Keratinocyte (primary cell): ENCODE results near the gene SLC13A3. TPM values are rescaled to one million over a fixed set of nuclear protein-coding genes. Genes with fewer than 3 reads are reported as not detected.

Source experiments
- DNase-seq: peaks from one replicate; pipeline ENCODE4 v3.0.0-alpha.2; 2011; ENCODE audit warnings: low read depth, missing footprints, low spot score
- FAIRE-seq: peaks from 2 replicates; lab custom pipeline; 2011; peaks lifted over from hg19 to GRCh38; lab: Jason Lieb, UNC
- H2AFZ ChIP-seq: 2 replicates; pipeline ENCODE4 v1.6.0; 2012; ENCODE audit warnings: low read length, control low read depth, inconsistent platforms; ENCODE audit not compliant: control insufficient read depth
- H3K27ac ChIP-seq: 2 replicates; pipeline ENCODE4 v1.5.1; 2011; ENCODE audit warnings: low read length; ENCODE audit not compliant: control insufficient read depth, insufficient read depth
- H3K27me3 ChIP-seq: 3 replicates; pipeline ENCODE4 v1.6.0; 2011; ENCODE audit warnings: low read length; ENCODE audit not compliant: control insufficient read depth, insufficient read depth; ENCODE audit errors: extremely low read depth
- H3K36me3 ChIP-seq, 2 experiments: 2 replicates in 1 of 2; 3 replicates in 1 of 2; pipeline ENCODE4 v1.5.1; 2011; ENCODE audit warnings: low read length in 2 of 2, mild to moderate bottlenecking in 1 of 2; ENCODE audit not compliant: control insufficient read depth in 2 of 2, insufficient read depth in 2 of 2; ENCODE audit errors: extremely low read depth in 1 of 2
- H3K4me1 ChIP-seq: 3 replicates; pipeline ENCODE4 v1.5.1; 2011; ENCODE audit warnings: low read length; ENCODE audit not compliant: control insufficient read depth, insufficient read depth; ENCODE audit errors: extremely low read depth
- H3K4me2 ChIP-seq: 3 replicates; pipeline ENCODE4 v1.6.0; 2011; ENCODE audit warnings: low read depth, low read length; ENCODE audit not compliant: control insufficient read depth, insufficient read depth; ENCODE audit errors: extremely low read depth
- H3K4me3 ChIP-seq, 3 experiments: fragments of 200-600 bp in 1 of 3; sonication (generic) in 1 of 3; 2 replicates in 2 of 3; 3 replicates in 1 of 3; pipeline ENCODE4 v1.5.1; 2011 to 2016; ENCODE audit warnings: low read length in 3 of 3, mild to moderate bottlenecking in 3 of 3, control low read depth in 2 of 3, inconsistent platforms in 1 of 3, low read depth in 1 of 3, mixed read lengths in 1 of 3, mixed run types in 1 of 3, moderate library complexity in 1 of 3; ENCODE audit not compliant: control insufficient read depth in 2 of 3, insufficient read depth in 2 of 3; ENCODE audit errors: extremely low read depth in 1 of 3
- H3K79me2 ChIP-seq: 2 replicates; pipeline ENCODE4 v1.6.0; 2012; ENCODE audit warnings: low read length; ENCODE audit not compliant: control insufficient read depth, insufficient read depth
- H3K9ac ChIP-seq: 3 replicates; pipeline ENCODE4 v1.6.0; 2011; ENCODE audit warnings: low read length; ENCODE audit not compliant: control insufficient read depth, insufficient read depth; ENCODE audit errors: extremely low read depth
- H3K9me1 ChIP-seq: 3 replicates; pipeline ENCODE4 v1.6.0; 2011; ENCODE audit warnings: low read length; ENCODE audit not compliant: control insufficient read depth, insufficient read depth; ENCODE audit errors: extremely low read depth
- H3K9me3 ChIP-seq: 2 replicates; pipeline ENCODE4 v1.5.1; 2012; ENCODE audit warnings: low read depth, low read length; ENCODE audit not compliant: control insufficient read depth
- H4K20me1 ChIP-seq: 3 replicates; pipeline ENCODE4 v1.6.0; 2011; ENCODE audit warnings: low read length; ENCODE audit not compliant: control insufficient read depth, insufficient read depth; ENCODE audit errors: extremely low read depth
- EZH2 ChIP-seq: IDR thresholded peaks from one replicate; pipeline ENCODE4 v1.6.1; 2012; ENCODE audit warnings: inconsistent platforms, mild to moderate bottlenecking, low read length, moderate library complexity
- dilution Hi-C: fragments of 300-500 bp; cut with MboI; formaldehyde crosslinking; loops from one replicate; pipeline ENCODE4 v1.7.0; 2020; ENCODE audit warnings: low sequenced_read_pairs; ENCODE audit not compliant: extremely low pct_ligation_motif_present
- polyA plus RNA-seq, 5 experiments: library from polyadenylated mRNA; depleted of rRNA in 3 of 5; stranded (reverse) in 3 of 5; stranded (forward) in 1 of 5; unstranded in 1 of 5; fragments of >200 nt; gene quantifications; 1 replicate in 1 of 5; 2 replicates in 3 of 5; 3 replicates in 1 of 5; pipeline versions ENCODE4 v1.2.1 to v1.2.3, GENCODE V29; 2011 to 2012; ENCODE audit warnings: missing spikeins in 2 of 5, low read depth in 1 of 5, low replicate concordance in 1 of 5
- TF ChIP-seq, protein P1 (sequence below), 3 experiments: IDR thresholded peaks in 1 of 3; conservative IDR thresholded peaks in 1 of 3; optimal IDR thresholded peaks in 1 of 3; 2 replicates in 2 of 3; 3 replicates in 1 of 3; pipeline versions ENCODE3 to v1.5.1; 2011; ENCODE audit warnings: low read length in 3 of 3, mild to moderate bottlenecking in 3 of 3, moderate library complexity in 2 of 3, control low read depth in 1 of 3, inconsistent platforms in 1 of 3; ENCODE audit not compliant: insufficient read depth in 2 of 3; ENCODE audit errors: extremely low read depth in 1 of 3

The SLC13A3 gene
- polyA plus RNA-seq, 1 donor (not counting 4 experiments of a cell fraction or from before 2014, with no cell fraction given): 4.5 TPM

GRCh38 chr20:46637427-46638133, 13.7 kb downstream of the SLC13A3 start:
- dilution Hi-C loops: no loop called here
- H4K20me1 ChIP-seq: no peaks in the 10 kb centered on the region
- no peak overlapping the region for H3K9ac ChIP-seq
- DNase-seq: no peak
- no peak for TF ChIP-seq EZH2
- H3K9me1 ChIP-seq: no peaks in the 10 kb centered on the region
- H3K36me3 ChIP-seq: no peaks in the 10 kb centered on the region
- no peaks in the 10 kb centered on the region for H3K79me2 ChIP-seq
- no peak overlapping the region for H2AFZ ChIP-seq
- H3K9me3 ChIP-seq: no peaks in the 10 kb centered on the region
- H3K4me2 ChIP-seq: no peak overlapping the region
- H3K27me3 ChIP-seq: no peaks in the 10 kb centered on the region
- no peak overlapping the region for H3K4me3 ChIP-seq
- no peak for FAIRE-seq
- no peak overlapping the region for H3K27ac ChIP-seq
- H3K4me1 ChIP-seq: no peaks in the 10 kb centered on the region

DNA sequence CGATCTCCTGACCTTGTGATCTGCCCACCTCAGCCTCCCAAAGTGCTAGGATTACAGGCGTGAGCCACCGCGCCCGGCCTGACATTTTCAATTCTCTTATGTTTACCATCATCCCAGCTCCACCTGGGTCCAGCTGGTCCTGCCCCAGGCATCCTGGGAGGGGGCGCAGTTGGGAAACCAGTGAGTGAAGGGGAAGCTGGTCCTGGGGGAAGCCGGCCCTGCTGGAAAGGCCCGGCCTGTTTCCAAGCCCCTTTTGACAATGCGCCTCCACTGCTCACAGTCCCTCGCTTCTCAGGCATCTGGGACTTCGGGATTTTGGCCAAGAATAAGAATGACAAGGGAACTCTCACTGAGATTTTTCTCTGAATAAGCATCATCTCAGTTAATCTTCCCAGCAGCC, 14.2 kb downstream of the SLC13A3 start:
- H3K27me3 ChIP-seq: no peaks in the 10 kb centered on the region
- no peak overlapping the region for H3K4me3 ChIP-seq
- H2AFZ ChIP-seq: no peak overlapping the region
- H4K20me1 ChIP-seq: no peaks in the 10 kb centered on the region
- no peak overlapping the region for H3K9ac ChIP-seq
- DNase-seq: no peak
- H3K36me3 ChIP-seq: no peaks in the 10 kb centered on the region
- no peak for FAIRE-seq
- H3K4me1 ChIP-seq: no peaks in the 10 kb centered on the region
- dilution Hi-C loops: no loop called here
- H3K9me1 ChIP-seq: no peaks in the 10 kb centered on the region
- no peak for TF ChIP-seq EZH2
- TF ChIP-seq, protein P1, sequence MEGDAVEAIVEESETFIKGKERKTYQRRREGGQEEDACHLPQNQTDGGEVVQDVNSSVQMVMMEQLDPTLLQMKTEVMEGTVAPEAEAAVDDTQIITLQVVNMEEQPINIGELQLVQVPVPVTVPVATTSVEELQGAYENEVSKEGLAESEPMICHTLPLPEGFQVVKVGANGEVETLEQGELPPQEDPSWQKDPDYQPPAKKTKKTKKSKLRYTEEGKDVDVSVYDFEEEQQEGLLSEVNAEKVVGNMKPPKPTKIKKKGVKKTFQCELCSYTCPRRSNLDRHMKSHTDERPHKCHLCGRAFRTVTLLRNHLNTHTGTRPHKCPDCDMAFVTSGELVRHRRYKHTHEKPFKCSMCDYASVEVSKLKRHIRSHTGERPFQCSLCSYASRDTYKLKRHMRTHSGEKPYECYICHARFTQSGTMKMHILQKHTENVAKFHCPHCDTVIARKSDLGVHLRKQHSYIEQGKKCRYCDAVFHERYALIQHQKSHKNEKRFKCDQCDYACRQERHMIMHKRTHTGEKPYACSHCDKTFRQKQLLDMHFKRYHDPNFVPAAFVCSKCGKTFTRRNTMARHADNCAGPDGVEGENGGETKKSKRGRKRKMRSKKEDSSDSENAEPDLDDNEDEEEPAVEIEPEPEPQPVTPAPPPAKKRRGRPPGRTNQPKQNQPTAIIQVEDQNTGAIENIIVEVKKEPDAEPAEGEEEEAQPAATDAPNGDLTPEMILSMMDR (optimal IDR thresholded peaks at IDR 0.05 in 1 of 3, IDR thresholded peaks at IDR 0.05 in 1 of 3, conservative IDR thresholded peaks at IDR 0.05 in 1 of 3; ENCODE audit: extremely low read depth in 1 of 3, insufficient read depth in 2 of 3, low read length in 3 of 3): no peak
- no peaks in the 10 kb centered on the region for H3K79me2 ChIP-seq
- H3K27ac ChIP-seq: no peak overlapping the region
- no peaks in the 10 kb centered on the region for H3K9me3 ChIP-seq
- H3K4me2 ChIP-seq: no peak overlapping the region

- Histone ChIP-seq H3K9me3 (no peaks in the 10 kb centered on the region), H3K4me2 (no peak overlapping the region), H3K4me3 (no peak overlapping the region), H4K20me1 (no peaks in the 10 kb centered on the region), H3K36me3 (no peaks in the 10 kb centered on the region), H3K4me1 (no peaks in the 10 kb centered on the region), H3K9ac (no peak overlapping the region), H2AFZ (no peak overlapping the region), H3K79me2 (no peaks in the 10 kb centered on the region), H3K9me1 (no peaks in the 10 kb centered on the region), H3K27ac (no peak overlapping the region), H3K27me3 (no peaks in the 10 kb centered on the region)
- no peak for DNase-seq
- FAIRE-seq: no peak
- dilution Hi-C loops: no loop called here
- TF ChIP-seq EZH2: no peak
- TF ChIP-seq, protein P1 (optimal IDR thresholded peaks at IDR 0.05 in 1 of 3, IDR thresholded peaks at IDR 0.05 in 1 of 3, conservative IDR thresholded peaks at IDR 0.05 in 1 of 3; ENCODE audit: extremely low read depth in 1 of 3, insufficient read depth in 2 of 3, low read length in 3 of 3): no peak
Observed at GRCh38 chr20:46636514-46636913, 14.7 kb downstream of the SLC13A3 start.
